ENCODE measurements around the gene ECM2. TPM values are rescaled to one million over a fixed set of nuclear protein-coding genes. Genes with fewer than 3 reads are reported as not detected.

ECM2 gene
- total RNA-seq, 1 donor from 2014 or later, result 9.4 TPM

GRCh38 chr9:92530893-92531292 lies 4.9 kb downstream of the ECM2 start:
- no peak for ATAC-seq
- H3K36me3 ChIP-seq, result no peaks in the 10 kb centered on the region
- no peak for DNase-seq
- peaks cover 12% of the 10 kb centered on the region for H3K4me1 ChIP-seq
- H3K27me3 ChIP-seq (ENCODE audit: low read depth), result no peaks in the 10 kb centered on the region
- no peak for TF ChIP-seq CTCF (IDR thresholded peaks at IDR 0.05)
- intact Hi-C loops (cut with DNase I), result no loop called here
- no peak overlapping the region for H3K27ac ChIP-seq
- H3K9me3 ChIP-seq, result no peaks in the 10 kb centered on the region
- no peak overlapping the region for H3K4me3 ChIP-seq

GRCh38 chr9:92529124-92529523 lies 6.7 kb downstream of the ECM2 start:
- no peaks in the 10 kb centered on the region for H3K9me3 ChIP-seq
- ATAC-seq (no peak), DNase-seq (no peak)
- TF ChIP-seq CTCF (IDR thresholded peaks at IDR 0.05), result no peak
- peaks cover 6% of the 10 kb centered on the region for H3K4me1 ChIP-seq
- intact Hi-C loops (cut with DNase I), result no loop called here
- no peak overlapping the region for H3K27ac ChIP-seq
- no peaks in the 10 kb centered on the region for H3K27me3 ChIP-seq (ENCODE audit: low read depth)
- H3K36me3 ChIP-seq, result no peaks in the 10 kb centered on the region
- H3K4me3 ChIP-seq, result no peak overlapping the region

- H3K9me3 ChIP-seq, result no peaks in the 10 kb centered on the region
- no peak overlapping the region for H3K27ac ChIP-seq
- no peak for ATAC-seq
- H3K4me3 ChIP-seq, result no peak overlapping the region
- DNase-seq, result no peak
- TF ChIP-seq CTCF (IDR thresholded peaks at IDR 0.05), result no peak
- H3K36me3 ChIP-seq, result no peaks in the 10 kb centered on the region
- H3K27me3 ChIP-seq (ENCODE audit: low read depth), result no peaks in the 10 kb centered on the region
- H3K4me1 ChIP-seq, result no peaks in the 10 kb centered on the region
- intact Hi-C loops (cut with DNase I), result no loop called here
Observed at GRCh38 chr9:92528522-92528849, 7.3 kb downstream of the ECM2 start.

DNA sequence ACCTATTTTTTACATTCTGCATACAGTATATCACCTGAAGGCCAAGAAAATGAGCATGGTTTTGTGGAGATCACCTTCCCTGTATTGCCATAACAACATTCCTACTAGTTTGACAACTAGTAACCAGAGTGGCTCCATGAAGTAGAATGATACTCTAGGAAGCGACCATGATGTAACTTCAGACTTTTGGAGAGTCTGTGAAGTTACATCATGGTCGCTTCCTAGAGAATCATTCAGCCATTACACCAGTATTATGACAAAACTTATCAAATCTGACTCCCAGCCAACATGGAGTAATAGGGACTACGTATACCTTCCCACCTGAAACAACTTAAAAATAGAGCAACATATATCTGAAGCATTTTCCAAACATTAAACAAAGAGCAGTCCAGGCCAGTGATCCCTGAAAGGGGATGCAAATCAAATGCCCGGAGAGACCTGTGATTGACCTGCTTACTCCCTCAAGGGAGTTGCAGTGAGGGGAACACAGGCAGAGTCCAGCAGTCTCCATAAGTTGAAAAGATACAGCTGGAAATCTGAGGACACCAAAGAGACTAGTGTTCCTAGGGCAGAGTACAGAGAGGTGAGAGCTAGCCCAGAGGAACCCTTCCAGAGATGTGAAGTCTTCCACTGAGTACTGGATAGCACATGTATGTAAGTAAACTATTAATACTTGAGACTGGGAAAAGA lies 7.8 kb downstream of the ECM2 start:
- no peak overlapping the region for H3K27ac ChIP-seq
- no peaks in the 10 kb centered on the region for H3K27me3 ChIP-seq (ENCODE audit: low read depth)
- ATAC-seq, result no peak
- H3K9me3 ChIP-seq, result no peaks in the 10 kb centered on the region
- intact Hi-C loops (cut with DNase I), result no loop called here
- TF ChIP-seq CTCF (IDR thresholded peaks at IDR 0.05), result no peak
- no peak for DNase-seq
- H3K4me1 ChIP-seq, result no peaks in the 10 kb centered on the region
- no peaks in the 10 kb centered on the region for H3K36me3 ChIP-seq
- no peak overlapping the region for H3K4me3 ChIP-seq

DNA sequence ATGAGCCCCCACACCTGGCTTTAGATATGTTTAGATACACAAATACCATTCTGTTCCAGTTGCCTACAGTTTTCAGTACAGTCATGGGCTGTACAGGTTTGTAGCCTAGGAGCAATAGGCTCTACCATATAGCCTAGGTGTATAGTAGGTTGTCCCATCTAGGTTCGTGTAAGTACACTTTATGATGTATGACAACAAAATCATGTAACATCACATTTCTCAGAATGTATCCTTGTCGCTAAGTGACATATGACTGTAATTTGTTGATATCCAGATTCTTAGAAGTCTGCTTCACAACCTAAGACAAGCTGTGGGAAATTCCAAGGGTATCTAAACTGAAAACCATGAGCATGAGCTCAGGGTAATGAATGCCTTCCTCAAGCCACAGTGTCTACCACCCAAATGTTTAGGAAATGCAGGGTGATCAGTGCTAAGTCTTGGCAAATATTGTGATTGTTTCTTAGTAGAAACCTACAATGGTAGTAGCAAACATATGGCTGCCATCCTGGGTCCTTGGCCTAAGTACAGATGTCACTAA lies 8.4 kb downstream of the ECM2 start:
- no peak for DNase-seq
- Histone ChIP-seq H3K4me3 (no peak overlapping the region), H3K27ac (no peak overlapping the region), H3K9me3 (no peaks in the 10 kb centered on the region), H3K36me3 (no peaks in the 10 kb centered on the region), H3K27me3 (ENCODE audit: low read depth) (no peaks in the 10 kb centered on the region), H3K4me1 (no peaks in the 10 kb centered on the region)
- no peak for TF ChIP-seq CTCF (IDR thresholded peaks at IDR 0.05)
- no peak for ATAC-seq
- intact Hi-C loops (cut with DNase I), result no loop called here
